Fibroblast of the aortic adventitia (primary cell): ENCODE data around the gene EML6. TPM values are rescaled to one million over a fixed set of nuclear protein-coding genes. Genes with fewer than 3 reads are reported as not detected.
A peak's percentile ranks its signal among the peaks of the same experiment; 100 is the strongest.

ENCODE experiments used
- DNase-seq: peaks from one replicate; pipeline ENCODE4 v3.0.0-alpha.2; 2010; ENCODE audit warnings: low read depth
- H3K4me3 ChIP-seq: 2 replicates; pipeline ENCODE4 v1.5.1; 2011; ENCODE audit warnings: low read depth, mild to moderate bottlenecking, control low read depth, low read length, moderate library complexity
- CTCF ChIP-seq: IDR thresholded peaks from 2 replicates; pipeline ENCODE4 v1.5.1; 2011; ENCODE audit warnings: mild to moderate bottlenecking, low read length, control low read depth, inconsistent platforms; ENCODE audit not compliant: insufficient read depth
- total RNA-seq: library from RNA; depleted of rRNA; stranded (reverse); fragments of >200 nt; gene quantifications from 2 replicates; pipeline ENCODE4 v1.2.3, GENCODE V29; 2012; ENCODE audit warnings: low replicate concordance

Gene EML6
- total RNA-seq, 1 donor: 2.8 TPM

- no peak for TF ChIP-seq CTCF
- no peak for DNase-seq
- no peak overlapping the region for H3K4me3 ChIP-seq
Measured at GRCh38 chr2:54714996-54715395, 8.5 kb upstream of the EML6 start.

GRCh38 chr2:54716375-54716774 lies 7.1 kb upstream of the EML6 start:
- H3K4me3 ChIP-seq: no peak overlapping the region
- TF ChIP-seq CTCF: no peak
- DNase-seq: no peak

GRCh38 chr2:54720563-54720962 lies 2.9 kb upstream of the EML6 start:
- no peak for DNase-seq
- no peak for TF ChIP-seq CTCF

GRCh38 chr2:54722641-54723040 lies 821 bp upstream of the EML6 start:
- peak overlapping the region; percentile 78 for H3K4me3 ChIP-seq
- DNase-seq: peak; percentile 74

More at GRCh38 chr2:54720563-54720962, 2.9 kb upstream of the EML6 start:
- H3K4me3 ChIP-seq: no peak overlapping the region

GRCh38 chr2:54723996-54724559 lies 616 bp downstream of the EML6 start:
- DNase-seq: peak; percentile 35
- TF ChIP-seq CTCF: no peak

More at GRCh38 chr2:54722641-54723040, 821 bp upstream of the EML6 start:
- TF ChIP-seq CTCF: no peak

GRCh38 chr2:54724560-54725342 lies 1.3 kb downstream of the EML6 start:
- peak overlapping the region; percentile 78 for H3K4me3 ChIP-seq
- no peak for DNase-seq
- TF ChIP-seq CTCF: no peak

More at GRCh38 chr2:54723996-54724559, 616 bp downstream of the EML6 start:
- peak overlapping the region; percentile 78 for H3K4me3 ChIP-seq
